BJ (cell line): Measurements from ENCODE around the gene RAB1A. TPM values are rescaled to one million over a fixed set of nuclear protein-coding genes. Genes with fewer than 3 reads are reported as not detected.

ENCODE experiments used
- CTCF ChIA-PET: fragments of 350-600 bp; formaldehyde crosslinking; extraction: SDS; loops from one replicate; lab custom pipeline; 2021; ENCODE audit warnings: antibody characterized with exemption, inconsistent platforms; lab: Yijun Ruan, JAX
- POLR2A ChIA-PET: fragments of 300-600 bp; sonication (Branson Sonifier 250); formaldehyde crosslinking; extraction: SDS; loops from one replicate; lab custom pipeline; 2021; ENCODE audit warnings: antibody characterized with exemption; lab: Charles Lee
- DNase-seq: peaks from one replicate; pipeline ENCODE4 v3.0.0-alpha.2; 2011; ENCODE audit warnings: low read depth
- H3K27me3 ChIP-seq: 2 replicates; pipeline ENCODE4 v1.6.0; 2011; ENCODE audit warnings: low read length; ENCODE audit not compliant: control insufficient read depth, insufficient read depth
- H3K36me3 ChIP-seq: 2 replicates; pipeline ENCODE4 v1.5.1; 2011; ENCODE audit warnings: low read length; ENCODE audit not compliant: control insufficient read depth, insufficient read depth
- H3K4me3 ChIP-seq: 2 replicates; pipeline ENCODE4 v1.5.1; 2011; ENCODE audit warnings: low read depth, mild to moderate bottlenecking, control low read depth, low read length
- CTCF ChIP-seq: IDR thresholded peaks from 2 replicates; pipeline ENCODE4 v1.5.1; 2011; ENCODE audit warnings: low read depth, mild to moderate bottlenecking, control low read depth, inconsistent platforms, low read length, moderate library complexity; ENCODE audit not compliant: insufficient read depth
- polyA plus RNA-seq: library from polyadenylated mRNA; depleted of rRNA; stranded (reverse); fragments of >200 nt; gene quantifications from 2 replicates; pipeline ENCODE4 v1.2.3, GENCODE V29; 2011

Gene RAB1A
- polyA plus RNA-seq, 1 experiment, result 90.6 TPM

- H3K27me3 ChIP-seq, result no peaks in the 10 kb centered on the region
- H3K4me3 ChIP-seq, result no peak overlapping the region
- ChIA-PET POLR2A (no interaction called here), CTCF (interaction anchor here (1.0 kb wide), 1 partner anchor 10 kb away, joined by 3 read pairs; no protein-coding TSS in a partner anchor)
- no peak for DNase-seq
- no peak for TF ChIP-seq CTCF
- H3K36me3 ChIP-seq, result peaks cover 11% of the 10 kb centered on the region
These were observed 61.9 kb downstream of the RAB1A start for GRCh38 chr2:65067806-65068553.

GRCh38 chr2:65064728-65065552 lies 65.0 kb downstream of the RAB1A start:
- ChIA-PET POLR2A (interaction anchor here (0.7 kb wide), 2 partner anchors 9 to 102 kb away, joined by 3 read pairs; no protein-coding TSS in a partner anchor), CTCF (interaction anchor here (0.6 to 2.6 kb wide), 16 partner anchors 8 to 336 kb away, joined by 3 to 15 read pairs (median 4); partner anchors contain the start of gene CEP68)
- Histone ChIP-seq H3K4me3 (no peak overlapping the region; the same call in 1 of the 2 replicates), H3K27me3 (no peaks in the 10 kb centered on the region), H3K36me3 (peaks cover 4% of the 10 kb centered on the region; the same call in 1 of the 2 replicates)
- TF ChIP-seq CTCF, result peak; percentile 62
- peak; percentile 50 for DNase-seq

GRCh38 chr2:65062843-65063825 lies 66.8 kb downstream of the RAB1A start:
- ChIA-PET POLR2A (interaction anchor here (0.5 kb wide), 1 partner anchor 514 kb away, joined by 6 read pairs; no protein-coding TSS in a partner anchor), CTCF (interaction anchor here (0.6 to 2.6 kb wide), 3 partner anchors 80 to 125 kb away, joined by 3 to 15 read pairs (median 4); no protein-coding TSS in a partner anchor)
- Histone ChIP-seq H3K27me3 (no peaks in the 10 kb centered on the region), H3K36me3 (no peaks in the 10 kb centered on the region), H3K4me3 (no peak overlapping the region)
- no peak for DNase-seq
- TF ChIP-seq CTCF, result no peak

GRCh38 chr2:65061910-65062339 lies 68.0 kb downstream of the RAB1A start:
- ChIA-PET CTCF (no interaction called here), POLR2A (no interaction called here)

More at GRCh38 chr2:65061910-65062339, 68.0 kb downstream of the RAB1A start:
- H3K36me3 ChIP-seq, result no peaks in the 10 kb centered on the region
- H3K27me3 ChIP-seq, result no peaks in the 10 kb centered on the region
- no peak for TF ChIP-seq CTCF
- DNase-seq, result no peak
- no peak overlapping the region for H3K4me3 ChIP-seq
